NCI-H1694 treated with DMSO at 0.1 percent for 48 hours (cell line): ENCODE results near the gene ZBTB20.

Experiments
- DNase-seq: peaks from one replicate; lab custom pipeline; 2025; lab: John Stamatoyannopoulos, UW

ZBTB20 gene

DNA sequence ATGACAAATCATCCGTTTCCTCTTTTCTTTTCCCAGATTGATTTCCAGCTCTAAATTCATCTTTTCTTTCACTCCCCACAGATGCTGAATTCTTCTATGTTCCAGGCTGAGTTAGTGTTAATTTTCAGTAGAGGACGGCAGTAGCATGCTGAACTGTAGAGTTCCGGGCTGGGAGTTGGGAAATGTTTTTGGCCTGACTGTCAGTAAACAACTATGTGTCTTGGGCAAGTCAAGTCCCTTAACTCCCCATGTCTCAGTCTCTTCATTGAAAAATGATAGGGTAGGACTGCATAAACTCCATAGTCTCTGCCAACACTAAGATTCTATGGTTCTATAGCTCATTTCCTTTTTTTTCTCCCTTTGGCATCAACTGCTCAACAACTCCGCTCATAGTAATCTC lies 519.3 kb downstream of the ZBTB20 start:
- DNase-seq: no peak

GRCh38 chr3:114626751-114627150 lies 520.3 kb downstream of the ZBTB20 start:
- no peak for DNase-seq

DNA sequence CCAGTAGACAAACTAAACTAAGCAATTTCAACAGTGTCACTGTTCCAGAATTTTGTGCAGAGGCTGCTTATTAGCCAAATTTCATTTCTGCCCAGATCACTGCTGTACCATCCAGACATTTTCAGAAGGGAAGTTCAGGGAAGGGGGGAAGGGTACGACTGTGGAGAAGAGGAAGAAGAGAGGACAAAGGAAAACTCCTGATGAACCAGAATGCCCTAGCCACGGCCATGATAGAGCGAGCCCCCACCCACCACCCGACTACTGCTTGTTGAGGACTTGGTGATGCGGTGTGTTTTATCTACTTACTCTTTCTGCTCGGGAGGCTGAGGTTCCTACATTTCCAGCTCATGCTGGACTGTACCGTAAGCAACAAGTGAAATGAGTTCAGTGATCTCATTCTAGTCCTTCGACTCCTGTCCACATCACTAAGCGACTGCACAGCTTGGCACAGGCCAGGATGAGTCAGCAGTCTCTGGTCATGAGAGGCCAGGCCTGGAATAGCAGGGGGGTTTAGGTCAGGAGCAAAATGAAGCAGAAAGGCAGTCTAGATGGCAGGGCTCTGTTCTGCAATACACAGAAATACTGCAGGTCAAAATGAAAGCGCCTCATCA lies 522.4 kb downstream of the ZBTB20 start:
- DNase-seq: no peak

DNA sequence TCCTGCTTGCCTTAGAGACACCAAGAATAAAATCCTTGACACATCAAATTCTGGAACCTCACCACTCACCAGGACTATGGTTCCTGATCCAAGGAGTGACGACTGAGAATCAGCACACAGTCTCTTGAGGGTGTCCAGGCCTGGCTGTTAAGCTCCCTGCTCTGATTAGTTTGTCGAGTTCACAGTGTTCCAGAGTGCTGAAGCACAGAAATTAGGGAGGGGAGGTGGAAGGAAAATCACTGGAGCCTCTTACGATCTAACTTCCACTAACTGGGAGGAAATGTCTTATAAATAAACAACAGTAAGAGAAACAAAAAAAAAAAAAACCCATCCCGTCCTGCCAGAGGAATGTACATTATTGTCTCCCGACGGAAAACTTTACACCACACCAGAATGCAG lies 523.0 kb downstream of the ZBTB20 start:
- DNase-seq: no peak

GRCh38 chr3:114623420-114624046 lies 523.6 kb downstream of the ZBTB20 start:
- DNase-seq: no peak

- no peak for DNase-seq
Observed at GRCh38 chr3:114622001-114622400, 525.1 kb downstream of the ZBTB20 start.

- DNase-seq: no peak
Observed at GRCh38 chr3:114619771-114620170, 527.3 kb downstream of the ZBTB20 start.

DNA sequence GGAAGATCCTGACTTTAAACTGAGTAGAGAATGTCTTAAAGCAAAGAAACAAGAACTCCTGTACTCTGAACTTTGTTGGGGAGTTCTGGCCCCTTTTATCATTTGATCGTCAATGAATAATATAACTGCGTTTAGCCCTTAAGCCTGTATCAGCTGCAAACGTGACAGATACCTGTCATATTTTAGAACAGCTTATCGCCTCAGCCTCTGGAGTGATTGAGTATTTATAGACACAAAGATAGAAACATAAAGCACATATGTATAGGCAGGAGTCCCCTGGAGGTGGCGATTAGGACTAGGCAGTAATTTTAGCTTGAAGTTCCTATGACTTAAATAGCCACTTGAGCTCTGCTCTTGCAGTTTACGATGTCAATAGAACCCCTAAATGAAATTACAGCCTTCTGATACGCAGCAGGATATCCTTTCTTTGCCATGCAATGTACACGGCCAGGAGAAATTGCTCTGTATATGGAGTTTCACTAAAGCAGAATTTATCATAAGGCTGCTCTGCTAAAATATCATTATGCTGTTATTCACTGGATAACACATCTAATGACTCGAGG lies 531.5 kb downstream of the ZBTB20 start:
- DNase-seq: no peak

DNA sequence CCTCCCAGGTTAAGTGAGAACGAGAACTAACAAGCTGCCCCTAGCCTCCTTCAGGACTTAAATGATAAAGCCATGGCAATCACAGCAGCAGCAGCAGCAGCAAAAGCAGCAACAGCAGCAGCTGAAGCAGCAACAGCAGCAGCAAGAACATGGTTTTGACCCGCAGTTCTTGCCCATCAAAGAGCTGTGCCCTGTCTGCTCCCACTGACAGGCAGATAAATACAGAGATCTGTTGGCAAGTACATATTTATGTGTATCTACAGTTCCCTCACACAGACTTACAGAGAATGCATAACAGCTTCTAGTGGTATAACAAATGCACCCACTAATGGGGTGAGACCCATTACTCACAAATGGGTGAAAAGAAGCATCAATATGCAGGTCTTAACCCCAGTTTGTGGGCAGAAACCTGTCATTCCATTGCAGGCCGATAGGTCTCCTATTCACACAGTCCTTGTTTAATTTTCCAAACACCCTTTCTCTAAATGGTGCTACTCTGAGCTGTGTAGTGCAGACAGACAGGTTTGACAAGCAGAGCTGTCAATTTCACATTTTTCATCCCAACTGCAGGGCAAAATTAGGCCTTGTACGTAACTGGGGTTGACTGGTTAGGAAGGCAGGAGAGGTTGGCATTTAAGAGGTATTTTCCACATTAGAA lies 537.0 kb downstream of the ZBTB20 start:
- DNase-seq: no peak

DNA sequence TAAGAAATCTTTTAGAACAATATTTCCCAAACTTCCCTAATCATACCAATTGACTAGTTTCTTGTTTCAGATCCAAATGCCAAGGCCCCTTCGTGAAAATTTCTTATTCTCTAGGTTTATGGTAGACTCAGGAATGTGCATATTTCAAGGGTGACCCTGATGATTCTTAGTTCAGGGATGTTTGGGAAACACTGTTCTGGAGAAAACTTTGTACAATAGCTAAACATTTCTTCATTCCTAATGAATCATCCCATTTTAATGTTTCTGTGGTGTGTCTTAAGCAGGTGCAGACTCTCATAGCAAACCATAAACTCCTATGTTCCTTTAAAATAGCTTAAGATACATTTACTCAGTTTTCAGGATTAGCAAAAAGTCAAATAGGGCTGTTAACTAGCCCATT lies 538.8 kb downstream of the ZBTB20 start:
- DNase-seq: no peak

DNA sequence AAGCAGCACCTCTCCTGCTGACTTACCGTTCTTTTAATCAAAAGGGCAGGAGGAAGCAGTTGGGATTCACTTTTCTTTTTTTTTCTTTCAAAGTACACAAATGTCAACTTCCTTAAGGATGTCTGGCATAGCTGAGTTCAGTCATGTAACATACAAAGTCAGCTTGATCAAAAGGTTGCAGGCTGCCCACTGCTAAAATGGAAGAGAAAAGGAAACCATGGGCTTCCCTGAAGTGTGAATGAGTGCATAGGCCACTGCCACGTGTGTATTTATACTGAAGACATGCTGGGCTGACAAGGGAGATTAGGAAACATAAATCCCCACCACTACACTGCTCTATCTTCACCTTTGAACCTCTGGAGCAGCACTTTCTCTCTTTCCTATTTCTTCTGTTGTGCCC lies 540.8 kb downstream of the ZBTB20 start:
- DNase-seq: no peak

DNA sequence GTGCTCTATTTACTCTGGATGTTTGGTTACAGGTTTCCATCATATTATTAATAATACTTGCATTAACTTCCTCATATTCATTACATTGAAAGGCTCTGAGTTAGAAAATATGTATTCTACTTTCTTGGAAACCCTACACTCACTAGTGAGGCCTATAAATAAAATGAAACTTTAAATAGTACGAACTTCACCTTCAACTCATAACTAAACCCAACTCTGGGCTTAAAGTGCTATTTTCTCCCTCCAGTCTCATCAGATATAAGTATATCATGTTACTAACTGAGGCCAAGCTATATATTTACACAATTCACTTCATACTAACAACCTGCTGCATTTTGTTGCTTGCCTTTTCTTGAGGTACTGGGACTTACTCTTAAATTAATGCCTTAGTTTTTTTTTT lies 546.5 kb downstream of the ZBTB20 start:
- DNase-seq: no peak

GRCh38 chr3:114597871-114598270 lies 549.2 kb downstream of the ZBTB20 start:
- no peak for DNase-seq

DNA sequence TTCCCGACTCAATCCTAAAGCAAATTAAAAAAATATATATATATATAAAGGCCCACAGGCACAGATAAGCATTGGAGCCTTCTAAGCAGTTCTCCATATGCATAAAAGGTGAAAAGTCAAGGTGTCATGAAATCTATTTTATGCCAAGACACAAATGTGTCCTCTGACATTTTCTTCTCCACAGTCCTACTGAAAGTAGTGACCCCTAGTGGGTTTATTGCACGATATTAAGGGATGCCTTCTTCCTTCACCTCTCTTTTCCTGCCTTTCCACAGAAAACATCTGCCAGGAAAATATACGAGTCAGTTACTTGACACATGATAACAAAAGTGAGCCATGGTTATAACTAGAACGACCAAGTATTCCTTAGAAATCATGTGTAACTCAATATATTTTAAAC lies 550.1 kb downstream of the ZBTB20 start:
- DNase-seq: no peak

DNA sequence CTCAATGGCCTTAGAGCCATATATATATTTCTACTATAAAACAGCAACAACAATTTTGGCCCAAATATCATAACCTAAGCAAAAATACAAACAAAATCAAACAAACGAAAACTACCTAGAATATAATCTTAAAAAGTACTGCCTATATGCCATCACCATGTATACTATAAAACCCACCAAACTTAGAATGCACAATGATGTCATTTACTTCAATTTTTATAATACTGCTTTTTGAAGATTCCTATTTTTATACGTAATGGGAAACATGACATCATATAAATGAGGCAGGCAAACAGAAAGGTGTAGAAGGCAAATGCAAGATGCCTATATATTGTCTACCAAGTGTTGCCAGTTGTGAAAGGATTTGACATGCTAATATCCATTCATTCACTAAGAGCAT lies 550.9 kb downstream of the ZBTB20 start:
- DNase-seq: no peak

DNA sequence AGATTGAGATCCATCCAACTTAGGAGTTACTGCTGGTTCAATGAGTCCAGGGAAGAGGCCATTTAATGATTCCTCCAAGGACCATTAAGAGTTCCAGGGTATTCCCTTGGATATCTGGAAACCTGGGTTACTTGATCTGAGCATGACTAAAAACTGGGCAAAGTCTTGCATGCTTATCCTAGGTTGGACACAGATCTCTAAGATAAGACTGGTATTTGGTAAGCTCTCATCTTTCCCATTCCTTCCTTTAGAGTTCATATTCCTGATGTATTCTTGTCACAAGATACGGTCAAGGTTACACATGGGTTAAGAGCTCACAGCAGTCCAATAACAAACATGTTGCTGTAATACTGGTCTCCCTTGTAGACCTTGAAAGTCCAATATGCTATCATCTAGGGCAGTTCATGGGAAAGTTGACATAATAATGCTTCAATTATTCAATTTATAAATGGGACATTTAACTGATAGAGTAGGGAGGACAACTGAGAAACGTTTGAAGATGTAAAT lies 551.5 kb downstream of the ZBTB20 start:
- DNase-seq: no peak

- DNase-seq: no peak
Observed at GRCh38 chr3:114590309-114591047, 556.6 kb downstream of the ZBTB20 start.

DNA sequence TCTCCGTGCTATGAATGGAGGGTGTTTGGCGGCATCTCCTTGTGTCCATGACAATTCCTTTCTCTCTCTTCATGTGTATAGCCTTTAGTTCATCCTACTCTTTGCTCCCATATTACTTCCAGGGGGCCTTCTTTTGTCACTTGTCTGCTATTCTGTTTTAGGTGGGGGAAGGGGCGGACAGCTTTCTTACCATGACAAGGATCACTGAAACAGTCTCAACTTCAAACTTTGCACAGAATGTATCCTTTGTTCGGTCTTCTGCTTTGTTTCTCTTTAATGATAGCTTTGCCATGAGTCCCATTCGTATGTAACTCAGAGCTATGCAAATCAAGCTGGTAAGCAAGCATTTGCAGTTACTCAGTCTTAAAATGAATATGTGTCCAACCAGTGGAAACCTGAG lies 559.1 kb downstream of the ZBTB20 start:
- DNase-seq: no peak

DNA sequence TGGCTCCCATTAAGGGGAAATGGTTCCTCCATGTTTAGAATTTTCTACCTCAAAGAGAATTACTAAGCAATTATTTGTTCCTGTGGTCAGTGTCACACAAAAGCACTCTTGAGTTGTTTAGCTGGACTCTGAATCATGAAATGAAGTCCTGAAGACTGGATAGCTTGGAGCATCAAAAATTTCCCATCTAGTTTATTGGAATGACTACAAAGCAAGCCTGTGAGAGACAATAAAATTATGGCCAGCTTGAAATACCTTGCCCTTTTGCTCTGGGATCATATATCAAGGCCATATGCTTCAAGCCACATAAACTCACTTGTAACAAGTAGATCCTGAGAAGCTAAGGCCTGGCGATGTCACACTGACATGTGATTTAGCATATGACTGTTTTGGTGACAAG lies 561.0 kb downstream of the ZBTB20 start:
- no peak for DNase-seq

DNA sequence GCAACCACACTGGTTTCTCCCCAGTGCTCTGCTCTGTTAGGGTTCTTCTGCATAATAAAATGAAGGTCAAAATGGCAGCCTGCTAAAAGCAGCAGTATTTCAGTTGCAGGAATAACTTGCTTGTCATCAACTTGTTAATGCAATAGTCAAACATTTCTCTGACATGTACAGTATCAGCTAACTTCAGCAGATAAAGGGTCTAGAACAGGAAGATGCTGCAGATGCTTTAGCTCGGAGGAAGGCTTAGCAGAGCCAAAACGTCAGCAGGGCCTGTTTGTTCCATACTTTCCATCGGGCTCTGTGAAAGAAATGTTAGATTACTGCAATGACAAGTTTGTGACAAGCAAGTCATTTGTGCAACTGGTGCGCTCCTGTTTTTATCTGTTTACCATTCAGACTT lies 561.4 kb downstream of the ZBTB20 start:
- no peak for DNase-seq

DNA sequence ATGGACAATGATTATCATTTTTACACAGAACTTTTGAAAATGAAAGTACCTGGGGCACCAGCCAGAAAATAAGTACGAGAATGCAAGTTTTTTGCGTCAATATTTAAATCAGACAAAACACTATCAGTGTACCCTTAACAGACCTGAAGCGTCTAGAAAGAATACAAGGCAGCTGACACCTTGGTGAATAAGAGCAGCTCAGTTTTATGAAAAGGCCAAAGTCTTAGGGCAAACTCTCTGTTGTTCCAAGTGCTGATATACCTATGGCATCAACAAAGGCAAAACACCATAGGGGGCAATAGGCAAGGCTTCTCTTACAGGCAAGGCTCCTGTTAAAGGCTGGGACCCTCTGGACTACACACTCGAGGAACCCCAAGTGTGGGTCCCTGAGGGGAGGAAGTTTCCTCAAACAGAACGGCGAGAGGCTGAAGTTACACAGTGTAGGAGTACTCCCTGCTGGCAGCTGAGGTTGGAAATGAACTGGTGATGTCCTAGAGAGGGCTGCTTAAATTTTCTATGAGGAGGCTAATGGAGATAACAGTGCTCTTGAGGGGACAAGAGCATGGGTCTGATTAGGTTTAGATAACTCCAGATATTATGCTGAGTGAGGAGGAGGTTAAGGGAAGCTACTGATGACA lies 562.2 kb downstream of the ZBTB20 start:
- no peak for DNase-seq

DNA sequence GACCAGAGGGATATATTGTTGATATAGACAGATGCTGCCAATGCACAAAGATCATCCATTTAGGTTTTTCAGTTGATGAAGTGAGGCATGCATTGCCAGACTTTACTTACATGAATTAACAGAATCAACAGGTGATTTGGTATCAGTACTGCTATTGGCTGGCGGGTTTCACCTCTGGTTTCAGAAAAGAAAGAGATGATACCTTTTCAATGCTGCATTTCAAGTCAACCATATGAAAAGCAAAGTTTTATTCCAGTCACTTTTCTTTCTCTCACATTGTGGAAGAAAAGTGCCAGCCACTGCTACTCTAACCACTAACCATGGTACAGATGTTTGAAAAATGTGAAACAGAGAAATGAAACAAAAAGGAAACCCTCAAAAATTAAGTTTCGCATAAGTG lies 564.2 kb downstream of the ZBTB20 start:
- DNase-seq: no peak
